Stimulated activated CD8-positive, alpha-beta memory T cell treated with anti-CD3 and anti-CD28 coated beads, Interleukin-4, amount 100 ng/mL, for 1 hour (primary cell): Measurements from ENCODE around the gene KLHDC8A.

Source experiments
- DNase-seq, 2 donors: peaks; one replicate each; pipeline ENCODE4 v3.0.0-alpha.2; 2020; ENCODE audit warnings: low read depth in 2 of 2, low spot score in 1 of 2

Gene KLHDC8A

GRCh38 chr1:205319081-205320018, 37.4 kb downstream of the KLHDC8A start:
- DNase-seq, result no peak

- no peak for DNase-seq
Observed at GRCh38 chr1:205318231-205318991, 38.3 kb downstream of the KLHDC8A start.

GRCh38 chr1:205317311-205317917, 39.3 kb downstream of the KLHDC8A start:
- DNase-seq, result no peak

GRCh38 chr1:205316161-205316566, 40.6 kb downstream of the KLHDC8A start:
- no peak for DNase-seq

GRCh38 chr1:205315008-205315618, 41.6 kb downstream of the KLHDC8A start:
- no peak for DNase-seq

GRCh38 chr1:205313563-205314308, 43.0 kb downstream of the KLHDC8A start:
- DNase-seq, result no peak

GRCh38 chr1:205312866-205313562, 43.7 kb downstream of the KLHDC8A start:
- DNase-seq, result no peak

GRCh38 chr1:205310976-205311704, 45.6 kb downstream of the KLHDC8A start:
- no peak for DNase-seq

GRCh38 chr1:205309741-205310140, 47.0 kb downstream of the KLHDC8A start:
- DNase-seq, result no peak

- no peak for DNase-seq
Observed at GRCh38 chr1:205306929-205307566, 49.7 kb downstream of the KLHDC8A start.

GRCh38 chr1:205304695-205305070, 52.0 kb downstream of the KLHDC8A start:
- DNase-seq, result no peak

GRCh38 chr1:205304046-205304694, 52.6 kb downstream of the KLHDC8A start:
- no peak for DNase-seq

- DNase-seq, result no peak
Observed at GRCh38 chr1:205303247-205303888, 53.4 kb downstream of the KLHDC8A start.

GRCh38 chr1:205301842-205302588, 54.7 kb downstream of the KLHDC8A start:
- no peak for DNase-seq

GRCh38 chr1:205301205-205301821, 55.4 kb downstream of the KLHDC8A start:
- no peak for DNase-seq

GRCh38 chr1:205300149-205300548, 56.6 kb downstream of the KLHDC8A start:
- DNase-seq, result no peak
